RWPE1 (cell line): ENCODE data around the gene ANKRD11.
A peak's percentile ranks its signal among the peaks of the same experiment; 100 is the strongest.

ENCODE experiments used
- CTCF ChIA-PET: fragments of 350-600 bp; sonication (Branson Sonifier 250); formaldehyde crosslinking; extraction: SDS; loops from one replicate; lab custom pipeline; 2021; lab: Yijun Ruan, JAX
- POLR2A ChIA-PET: fragments of 400-600 bp; formaldehyde crosslinking; extraction: SDS; loops from one replicate; lab custom pipeline; 2020; ENCODE audit warnings: antibody characterized with exemption; ENCODE audit not compliant: low non-redundant PET; lab: Yijun Ruan, JAX
- DNase-seq: peaks from one replicate; pipeline ENCODE4 v3.0.0; 2012; ENCODE audit warnings: low spot score
- H3K27ac ChIP-seq: fragments of 450-650 bp; 2 replicates; pipeline ENCODE4 v1.5.1; 2017
- TF ChIP-seq, protein P1 (sequence below): fragments of 450-650 bp; conservative IDR thresholded peaks from 2 replicates; pipeline ENCODE4 v1.5.1; 2017; ENCODE audit warnings: low read depth, mild to moderate bottlenecking

Gene ANKRD11

DNA sequence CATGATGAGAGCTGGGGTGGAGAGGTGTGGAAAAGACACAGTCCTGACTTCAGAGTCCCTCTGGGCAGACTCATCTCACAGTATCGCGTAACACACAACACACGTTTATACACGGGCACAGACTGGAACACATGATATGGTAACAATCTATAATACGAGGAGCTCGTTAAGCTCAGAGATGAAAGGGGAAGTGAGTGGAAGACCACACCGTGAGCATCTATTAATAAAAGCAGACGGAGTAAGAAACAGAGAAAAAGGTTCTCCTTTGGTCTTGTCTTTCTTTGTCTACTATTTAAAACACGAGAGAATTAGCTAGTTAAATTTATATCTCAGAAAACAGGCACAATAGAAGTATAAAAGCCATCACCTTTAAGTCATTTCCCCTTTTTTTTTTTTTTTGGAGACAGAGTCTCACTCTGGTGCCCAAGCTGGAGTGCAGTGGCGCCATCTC is 13.5 kb downstream of the ANKRD11 start:
- CTCF ChIA-PET: no interaction called here
- peak; percentile 55 for DNase-seq
- peak overlapping the region; percentile 92 for H3K27ac ChIP-seq
- TF ChIP-seq, protein P1, sequence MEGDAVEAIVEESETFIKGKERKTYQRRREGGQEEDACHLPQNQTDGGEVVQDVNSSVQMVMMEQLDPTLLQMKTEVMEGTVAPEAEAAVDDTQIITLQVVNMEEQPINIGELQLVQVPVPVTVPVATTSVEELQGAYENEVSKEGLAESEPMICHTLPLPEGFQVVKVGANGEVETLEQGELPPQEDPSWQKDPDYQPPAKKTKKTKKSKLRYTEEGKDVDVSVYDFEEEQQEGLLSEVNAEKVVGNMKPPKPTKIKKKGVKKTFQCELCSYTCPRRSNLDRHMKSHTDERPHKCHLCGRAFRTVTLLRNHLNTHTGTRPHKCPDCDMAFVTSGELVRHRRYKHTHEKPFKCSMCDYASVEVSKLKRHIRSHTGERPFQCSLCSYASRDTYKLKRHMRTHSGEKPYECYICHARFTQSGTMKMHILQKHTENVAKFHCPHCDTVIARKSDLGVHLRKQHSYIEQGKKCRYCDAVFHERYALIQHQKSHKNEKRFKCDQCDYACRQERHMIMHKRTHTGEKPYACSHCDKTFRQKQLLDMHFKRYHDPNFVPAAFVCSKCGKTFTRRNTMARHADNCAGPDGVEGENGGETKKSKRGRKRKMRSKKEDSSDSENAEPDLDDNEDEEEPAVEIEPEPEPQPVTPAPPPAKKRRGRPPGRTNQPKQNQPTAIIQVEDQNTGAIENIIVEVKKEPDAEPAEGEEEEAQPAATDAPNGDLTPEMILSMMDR: no peak
- POLR2A ChIA-PET: no interaction called here

DNA sequence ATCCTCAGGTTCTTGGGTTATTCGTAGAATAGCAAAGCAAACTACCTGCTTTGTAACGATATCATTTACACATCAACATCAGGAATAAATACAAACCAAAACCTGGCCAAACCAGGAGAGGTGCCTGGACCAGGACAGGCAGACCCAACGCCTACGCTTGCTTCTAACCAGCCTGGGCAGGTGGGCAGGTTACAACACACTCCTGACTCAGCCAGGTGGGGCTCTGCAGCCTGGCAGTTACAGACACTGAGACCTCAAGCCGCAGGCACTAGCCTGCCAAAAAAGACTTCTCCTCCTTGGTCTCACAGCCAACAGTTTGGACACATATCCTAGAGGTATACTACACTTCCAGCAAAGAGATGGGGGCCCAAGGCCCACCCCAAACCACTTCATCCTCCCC is 14.0 kb downstream of the ANKRD11 start:
- peak; percentile 95 for DNase-seq
- POLR2A ChIA-PET: no interaction called here
- TF ChIP-seq, protein P1: no peak
- H3K27ac ChIP-seq: peak overlapping the region; percentile 92
- CTCF ChIA-PET: no interaction called here

DNA sequence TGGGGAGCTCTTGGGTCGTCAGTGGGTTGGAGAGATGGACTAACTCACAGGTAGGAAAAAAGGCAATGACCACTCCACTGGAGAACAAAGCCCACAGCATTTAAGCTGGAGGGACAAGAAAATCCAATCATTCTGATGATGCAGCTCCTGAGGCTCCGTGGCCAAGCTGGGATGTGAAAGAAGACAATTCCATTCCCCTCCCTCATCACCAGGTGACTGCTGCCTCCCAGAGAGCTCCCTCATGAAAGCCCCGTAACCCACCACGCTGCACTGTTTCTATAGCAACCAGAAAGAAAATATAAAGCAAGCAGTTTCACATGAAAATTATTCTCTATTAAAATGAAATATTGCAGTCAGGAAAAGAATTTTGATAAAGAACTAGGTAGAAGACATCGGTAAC is 15.2 kb downstream of the ANKRD11 start:
- ChIA-PET CTCF (interaction anchor here (0.5 to 0.6 kb wide), 2 partner anchors 22 to 29 kb away, joined by 5 read pairs; no protein-coding TSS in a partner anchor), POLR2A (no interaction called here)
- DNase-seq: no peak
- peak overlapping the region; percentile 92 for H3K27ac ChIP-seq
- TF ChIP-seq, protein P1: no peak

DNA sequence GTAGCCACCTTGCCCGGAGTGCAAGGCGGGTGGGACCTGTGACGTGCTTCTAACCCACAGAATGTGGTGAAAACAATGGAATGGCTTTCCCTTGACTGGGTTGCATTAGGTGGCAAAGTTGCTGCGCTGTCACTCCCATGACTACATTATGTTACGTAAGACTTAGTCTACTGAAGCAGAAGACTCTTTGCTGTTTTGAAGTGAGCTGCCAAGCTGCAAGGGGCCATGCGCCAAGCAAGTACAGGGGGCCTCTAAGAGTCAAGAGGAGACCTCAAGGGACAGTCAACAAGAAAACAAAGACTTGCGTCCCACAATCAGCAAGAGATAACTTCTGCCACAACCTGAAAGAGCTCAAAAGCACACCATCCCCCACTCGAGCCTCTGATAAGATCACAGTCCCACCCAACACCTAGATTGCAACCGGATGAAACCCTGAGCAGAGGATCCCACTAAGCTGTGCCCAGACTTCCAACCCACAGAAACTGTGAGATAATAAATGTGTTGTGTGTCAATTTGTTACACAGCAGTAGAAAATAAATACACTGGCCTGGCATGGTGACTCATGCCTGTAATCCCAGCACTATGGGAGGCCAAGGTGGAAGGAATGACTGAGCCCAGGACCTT is 16.5 kb downstream of the ANKRD11 start:
- POLR2A ChIA-PET: no interaction called here
- CTCF ChIA-PET: interaction anchor here (0.6 kb wide), 1 partner anchor 41 kb away, joined by 5 read pairs; no protein-coding TSS in a partner anchor
- peak overlapping the region; percentile 66 for H3K27ac ChIP-seq
- TF ChIP-seq, protein P1: no peak
- DNase-seq: no peak

DNA sequence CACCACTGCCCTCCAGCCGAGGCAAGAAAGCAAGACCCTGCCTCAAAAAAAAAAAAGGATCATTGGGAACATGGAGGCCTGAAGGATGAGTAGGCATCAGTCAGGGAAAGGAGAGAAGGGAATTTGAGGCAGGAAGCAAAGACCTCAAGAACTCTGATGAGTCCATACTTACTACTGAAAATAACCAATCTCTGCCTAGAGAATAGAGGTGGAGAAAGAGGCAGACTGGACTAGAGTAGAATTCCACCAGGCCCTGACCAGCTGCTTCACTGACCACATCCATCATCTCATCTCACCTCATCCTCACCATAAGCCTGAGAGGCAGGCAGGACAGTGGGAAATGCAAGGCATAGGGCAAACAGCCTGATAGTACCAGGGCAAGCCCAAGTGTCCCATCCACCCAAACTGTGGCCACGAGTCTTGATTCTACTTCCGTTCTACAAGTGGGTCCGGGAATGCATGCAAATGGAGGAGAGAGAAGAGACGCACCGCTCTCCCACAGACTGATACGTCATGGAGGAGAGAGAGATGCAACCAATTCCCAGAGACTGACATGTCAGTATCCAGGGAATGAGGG is 17.1 kb downstream of the ANKRD11 start:
- TF ChIP-seq, protein P1: no peak
- DNase-seq: no peak
- POLR2A ChIA-PET: no interaction called here
- CTCF ChIA-PET: interaction anchor here (0.6 kb wide), 1 partner anchor 11 kb away, joined by 3 read pairs; no protein-coding TSS in a partner anchor
- peak overlapping the region; percentile 66 for H3K27ac ChIP-seq

DNA sequence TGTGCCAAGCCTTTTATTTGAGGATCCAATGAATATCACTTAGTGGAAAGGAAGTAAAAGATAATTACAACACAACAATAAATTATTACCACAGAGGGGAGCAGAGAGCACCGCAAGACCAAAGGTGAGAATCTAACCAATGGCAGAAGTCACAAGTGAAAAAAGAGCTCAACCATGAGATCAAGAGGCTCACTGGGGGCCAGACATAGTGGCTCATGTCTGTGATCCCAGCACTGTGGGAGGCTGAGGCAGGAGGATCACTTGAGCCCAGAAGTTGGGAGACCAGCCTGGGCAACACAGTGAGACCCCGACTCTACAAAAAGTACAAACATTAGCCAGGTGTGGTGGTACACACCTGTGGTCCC is 17.7 kb downstream of the ANKRD11 start:
- ChIA-PET POLR2A (no interaction called here), CTCF (interaction anchor here (0.6 to 0.8 kb wide), 2 partner anchors 11 to 36 kb away, joined by 3 read pairs; no protein-coding TSS in a partner anchor)
- DNase-seq: no peak
- peak overlapping the region; percentile 66 for H3K27ac ChIP-seq
- TF ChIP-seq, protein P1: no peak
